ENCODE results near the gene AMHR2. TPM values are rescaled to one million over a fixed set of nuclear protein-coding genes. Genes with fewer than 3 reads are reported as not detected.
A peak's percentile ranks its signal among the peaks of the same experiment; 100 is the strongest.

Gene AMHR2
- total and polyA plus RNA-seq, 9 of the 15 experiments (the other 6 are each of a cell fraction or from before 2014, with no cell fraction given): 8.9 to 49.7 (median 19.3) TPM

- TF ChIP-seq IRF9 (tag; IDR thresholded peaks at IDR 0.05) (no peak), RBM14 (IDR thresholded peaks at IDR 0.05; ENCODE audit: borderline replicate concordance, insufficient read depth, low read depth, low read length) (0 out of 2 replicates have a peak, but pooled peaks have one; percentile 55), NEUROD1 (IDR thresholded peaks at IDR 0.05; ENCODE audit: borderline replicate concordance, low read depth, low read length, partially characterized antibody) (no peak), SMARCA5 (IDR thresholded peaks at IDR 0.05) (no peak), BRD9 (IDR thresholded peaks at IDR 0.05; ENCODE audit: low read depth, partially characterized antibody) (peak; percentile 84), MCM7 (IDR thresholded peaks at IDR 0.05) (no peak), SMARCC2 (IDR thresholded peaks at IDR 0.05; ENCODE audit: low read depth) (no peak), EWSR1 (IDR thresholded peaks at IDR 0.05; ENCODE audit: borderline replicate concordance, low read depth, partially characterized antibody) (no peak), TOE1 (IDR thresholded peaks at IDR 0.05; ENCODE audit: borderline replicate concordance) (no peak), TOE1 (CRISPR knock-in tag; IDR thresholded peaks at IDR 0.05; ENCODE audit: borderline replicate concordance, low read depth) (no peak), MIER1 (IDR thresholded peaks at IDR 0.05; ENCODE audit: low read depth) (no peak), SP2 (IDR thresholded peaks at IDR 0.05; ENCODE audit: extremely low read depth, low read depth, low read length, poor library complexity, severe bottlenecking) (no peak), HDAC3 (IDR thresholded peaks at IDR 0.05; ENCODE audit: borderline replicate concordance, partially characterized antibody) (no peak), ZNF780A (CRISPR knock-in tag; IDR thresholded peaks at IDR 0.05) (no peak), ZBTB33 (CRISPR knock-in tag; IDR thresholded peaks at IDR 0.05) (no peak), CREM (IDR thresholded peaks at IDR 0.05; ENCODE audit: low read depth) (peak; percentile 66), LCOR (CRISPR knock-in tag; IDR thresholded peaks at IDR 0.05) (peak; percentile 45), ZNF696 (CRISPR knock-in tag; conservative IDR thresholded peaks at IDR 0.05) (no peak), TCF7 (IDR thresholded peaks at IDR 0.05; ENCODE audit: borderline replicate concordance) (no peak), BCL6 (CRISPR knock-in tag; IDR thresholded peaks at IDR 0.05) (no peak), MEF2A (IDR thresholded peaks at IDR 0.05; ENCODE audit: control insufficient read depth, low read depth, low read length) (no peak), NFE2 (IDR thresholded peaks at IDR 0.05; ENCODE audit: low read depth) (no peak), NKRF (IDR thresholded peaks at IDR 0.05; ENCODE audit: borderline replicate concordance) (peak; percentile 67; the same call in 1 of the 2 replicates), FOXK1 (CRISPR knock-in tag; IDR thresholded peaks at IDR 0.05; ENCODE audit: borderline replicate concordance) (peak; percentile 76; the same call in 1 of the 2 replicates)
Measured at GRCh38 chr12:53452159-53453077, 28.8 kb downstream of the AMHR2 start (continued).

All from K562 (cell line).